ENCODE results near the gene B2M. TPM values are rescaled to one million over a fixed set of nuclear protein-coding genes. Genes with fewer than 3 reads are reported as not detected.

The B2M gene
- total RNA-seq, 1 experiment from 2014 or later, result 388 TPM

- intact Hi-C loops (cut with micrococcal nuclease), result no loop called here
- ATAC-seq, result no peak
- H3K4me3 ChIP-seq (replicated peaks in 1 of 2; ENCODE audit: low read depth in 1 of 2, low read length in 2 of 2), result no peak overlapping the region
- no peak overlapping the region for H3K9ac ChIP-seq (ENCODE audit: low read length)
- H3K4me2 ChIP-seq (ENCODE audit: low read length), result no peak overlapping the region
- H4K20me1 ChIP-seq (ENCODE audit: insufficient read depth), result no peaks in the 10 kb centered on the region
- H3K27ac ChIP-seq (ENCODE audit: low read depth, low read length), result no peak overlapping the region
- no peaks in the 10 kb centered on the region for H3K27me3 ChIP-seq (ENCODE audit: insufficient read depth, low read length)
- no peaks in the 10 kb centered on the region for H3K9me2 ChIP-seq (ENCODE audit: insufficient read depth)
- peaks cover 27 to 35% of the 10 kb centered on the region in 2 experiments for H3K36me3 ChIP-seq (ENCODE audit: control insufficient read depth in 1 of 2, insufficient read depth in 2 of 2, low read length in 2 of 2)
- BruUV-seq (replicated peaks), result no TSS peak
- TF ChIP-seq ZNF274 (IDR thresholded peaks at IDR 0.05; ENCODE audit: low read depth, low read length) (no peak), REST (IDR thresholded peaks at IDR 0.05; ENCODE audit: low read depth) (no peak), POLR2A (IDR thresholded peaks at IDR 0.05; ENCODE audit: borderline replicate concordance, extremely low read depth, insufficient read depth, insufficient read length) (no peak), MAX (IDR thresholded peaks at IDR 0.05) (no peak), RAD21 (IDR thresholded peaks at IDR 0.05; ENCODE audit: low read depth) (no peak), ATF3 (IDR thresholded peaks at IDR 0.05) (no peak), POLR2AphosphoS5 (IDR thresholded peaks at IDR 0.05; ENCODE audit: low read depth, low read length) (no peak), TCF7L2 (IDR thresholded peaks at IDR 0.05; ENCODE audit: borderline replicate concordance, extremely low read depth, insufficient read depth, insufficient read length) (no peak), EZH2phosphoT487 (IDR thresholded peaks at IDR 0.05; ENCODE audit: borderline replicate concordance) (no peak), EGR1 (IDR thresholded peaks at IDR 0.05; ENCODE audit: low read depth) (no peak), EZH2 (IDR thresholded peaks at IDR 0.05) (no peak), ZBTB33 (IDR thresholded peaks at IDR 0.05; ENCODE audit: extremely low read depth, insufficient replicate concordance, low read length) (no peak), SRF (IDR thresholded peaks at IDR 0.05; ENCODE audit: low read depth) (no peak), CBX3 (IDR thresholded peaks at IDR 0.05; ENCODE audit: low read depth) (no peak), CTCF (IDR thresholded peaks at IDR 0.05 in 2 of 3, conservative IDR thresholded peaks at IDR 0.05 in 1 of 3; ENCODE audit: borderline replicate concordance in 1 of 3, insufficient read depth in 1 of 3, low read depth in 2 of 3, low read length in 2 of 3) (no peak), JUND (IDR thresholded peaks at IDR 0.05) (no peak), SP1 (IDR thresholded peaks at IDR 0.05; ENCODE audit: low read depth) (no peak), YY1 (IDR thresholded peaks at IDR 0.05; ENCODE audit: extremely low read depth, insufficient replicate concordance, low read depth, low read length) (no peak)
- peaks cover 41% of the 10 kb centered on the region for H3K79me2 ChIP-seq (ENCODE audit: insufficient read depth, low read length)
- ChIA-PET POLR2A (interaction anchor here (0.6 to 7.0 kb wide), 2 partner anchors 12 to 67 kb away, joined by 3 to 106 read pairs; no protein-coding TSS in a partner anchor), CTCF (interaction anchor here (1.3 to 3.6 kb wide), 2 partner anchors 12 to 52 kb away, joined by 4 to 30 read pairs; partner anchors contain the start of gene SPG11), RAD21 (ENCODE audit: low non-redundant PET in 1 of 2, low total read pairs in 2 of 2, uncharacterized antibody in 2 of 2, unreplicated experiment in 2 of 2) (no interaction called here)
- DNase-seq (ENCODE audit: low read depth, low spot score), result no peak
- no peaks in the 10 kb centered on the region for H3K9me3 ChIP-seq (ENCODE audit: control insufficient read depth in 1 of 2, insufficient read depth in 1 of 2, low read depth in 1 of 2, low read length in 2 of 2)
- H3K4me1 ChIP-seq (ENCODE audit: control insufficient read depth in 1 of 2, insufficient read depth in 2 of 2, low read length in 2 of 2), result peaks cover 8 to 22% of the 10 kb centered on the region in 2 experiments; a peak in 3 of 4 replicates
- H2AFZ ChIP-seq (ENCODE audit: low read depth, low read length, poor library complexity, severe bottlenecking), result no peak overlapping the region
Measured at GRCh38 chr15:44715142-44715796, 4.0 kb downstream of the B2M start.
